GM19455 (cell line): ENCODE results near the gene CHI3L1.

ENCODE experiments used
- ATAC-seq: cut with Tn5 transposase; IDR thresholded peaks from one replicate; pipeline ENCODE4 v1.9.1; 2021; ENCODE audit not compliant: unreplicated experiment

The CHI3L1 gene

GRCh38 chr1:203206129-203206687, 19.7 kb upstream of the CHI3L1 start:
- ATAC-seq, result no peak

GRCh38 chr1:203204756-203205155, 18.3 kb upstream of the CHI3L1 start:
- no peak for ATAC-seq

- ATAC-seq, result no peak
Measured at GRCh38 chr1:203202431-203203245, 16.1 kb upstream of the CHI3L1 start.

- no peak for ATAC-seq
Measured at GRCh38 chr1:203201516-203202205, 15.2 kb upstream of the CHI3L1 start.

GRCh38 chr1:203200916-203201315, 14.4 kb upstream of the CHI3L1 start:
- no peak for ATAC-seq

GRCh38 chr1:203199816-203200571, 13.5 kb upstream of the CHI3L1 start:
- no peak for ATAC-seq

- no peak for ATAC-seq
Measured at GRCh38 chr1:203199481-203199815, 12.9 kb upstream of the CHI3L1 start.

- no peak for ATAC-seq
Measured at GRCh38 chr1:203199002-203199401, 12.5 kb upstream of the CHI3L1 start.

GRCh38 chr1:203197625-203198024, 11.1 kb upstream of the CHI3L1 start:
- ATAC-seq, result no peak

GRCh38 chr1:203196371-203196770, 9.9 kb upstream of the CHI3L1 start:
- ATAC-seq, result no peak

GRCh38 chr1:203190949-203191348, 4.4 kb upstream of the CHI3L1 start:
- no peak for ATAC-seq

- ATAC-seq, result no peak
Measured at GRCh38 chr1:203189951-203190352, 3.4 kb upstream of the CHI3L1 start.

- no peak for ATAC-seq
Measured at GRCh38 chr1:203188686-203189232, 2.3 kb upstream of the CHI3L1 start.

GRCh38 chr1:203187689-203188264, 1.3 kb upstream of the CHI3L1 start:
- no peak for ATAC-seq

- no peak for ATAC-seq
Measured at GRCh38 chr1:203187304-203187685, 791 bp upstream of the CHI3L1 start.

- no peak for ATAC-seq
Measured at GRCh38 chr1:203186091-203186445, 436 bp downstream of the CHI3L1 start.

- no peak for ATAC-seq
Measured at GRCh38 chr1:203185585-203185984, 919 bp downstream of the CHI3L1 start.

GRCh38 chr1:203185061-203185461, 1.4 kb downstream of the CHI3L1 start:
- no peak for ATAC-seq

- ATAC-seq, result no peak
Measured at GRCh38 chr1:203184467-203184866, 2.0 kb downstream of the CHI3L1 start.

GRCh38 chr1:203183828-203184227, 2.7 kb downstream of the CHI3L1 start:
- no peak for ATAC-seq

- no peak for ATAC-seq
Measured at GRCh38 chr1:203182387-203182953, 4.0 kb downstream of the CHI3L1 start.
